Measurements from ENCODE around the gene SLC39A2.

SLC39A2 gene

GRCh38 chr14:21033133-21033698 is 34.1 kb downstream of the SLC39A2 start:
- H3K4me3 ChIP-seq (ENCODE audit: low read depth, low read length): no peak overlapping the region
- TF ChIP-seq CTCF (IDR thresholded peaks at IDR 0.05; ENCODE audit: insufficient read depth, low read depth, low read length, missing control alignments): no peak
- DNase-seq (ENCODE audit: low read depth): no peak

GRCh38 chr14:21034707-21035106 is 35.6 kb downstream of the SLC39A2 start, which contains the start of gene RNASE13:
Gene RNASE13 (minus strand): TSS chr14:21034807. CDS start chr14:21034288, 519 bp downstream.
- no peak for TF ChIP-seq CTCF (IDR thresholded peaks at IDR 0.05; ENCODE audit: insufficient read depth, low read depth, low read length, missing control alignments)
- H3K4me3 ChIP-seq (ENCODE audit: low read depth, low read length): no peak within 1 kb of the TSS

GRCh38 chr14:21036751-21037150 is 37.7 kb downstream of the SLC39A2 start:
- TF ChIP-seq CTCF (IDR thresholded peaks at IDR 0.05; ENCODE audit: insufficient read depth, low read depth, low read length, missing control alignments): no peak
- H3K4me3 ChIP-seq (ENCODE audit: low read depth, low read length): no peak overlapping the region
- DNase-seq (ENCODE audit: low read depth): no peak

More at GRCh38 chr14:21034707-21035106, 35.6 kb downstream of the SLC39A2 start, which contains the start of gene RNASE13:
- no peak for DNase-seq (ENCODE audit: low read depth)

GRCh38 chr14:21037156-21037555 is 38.1 kb downstream of the SLC39A2 start:
- DNase-seq (ENCODE audit: low read depth): no peak
- no peak for TF ChIP-seq CTCF (IDR thresholded peaks at IDR 0.05; ENCODE audit: insufficient read depth, low read depth, low read length, missing control alignments)
- H3K4me3 ChIP-seq (ENCODE audit: low read depth, low read length): no peak overlapping the region

GRCh38 chr14:21038441-21039422 is 39.6 kb downstream of the SLC39A2 start:
- H3K4me3 ChIP-seq (ENCODE audit: low read depth, low read length): no peak overlapping the region
- no peak for DNase-seq (ENCODE audit: low read depth)
- no peak for TF ChIP-seq CTCF (IDR thresholded peaks at IDR 0.05; ENCODE audit: insufficient read depth, low read depth, low read length, missing control alignments)

GRCh38 chr14:21039585-21040369 is 40.7 kb downstream of the SLC39A2 start:
- DNase-seq (ENCODE audit: low read depth): peak; percentile 50
- TF ChIP-seq CTCF (IDR thresholded peaks at IDR 0.05; ENCODE audit: insufficient read depth, low read depth, low read length, missing control alignments): peak; percentile 49
- H3K4me3 ChIP-seq (ENCODE audit: low read depth, low read length): no peak overlapping the region

Data from GM12865 (cell line).